ENCODE results near the gene VDR.

Gene VDR

GRCh38 chr12:47889040-47889439, 15.8 kb downstream of the VDR start:
- DNase-seq, result no peak

- DNase-seq, result no peak
Observed at GRCh38 chr12:47888153-47888819, 16.5 kb downstream of the VDR start.

DNA sequence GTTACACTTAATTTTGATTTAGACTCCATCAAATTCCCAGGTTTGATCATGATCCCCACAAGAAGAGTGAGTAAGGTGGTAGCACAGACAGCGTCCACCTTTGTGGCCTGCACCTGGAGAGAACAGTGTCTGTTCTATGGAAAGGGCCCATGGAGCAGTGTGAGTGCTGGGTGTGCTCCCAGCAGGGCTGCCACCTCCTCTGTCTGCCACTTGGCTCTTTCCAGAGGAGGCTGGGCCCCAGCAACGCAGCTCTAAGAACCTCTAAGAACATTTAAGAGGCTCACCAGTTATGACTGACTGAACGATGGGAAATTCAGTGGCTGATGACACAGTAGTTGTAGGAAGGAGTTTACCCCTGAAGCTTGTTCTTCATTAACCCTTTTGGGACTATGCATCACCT, 17.3 kb downstream of the VDR start:
- DNase-seq, result no peak

GRCh38 chr12:47886510-47887240, 18.1 kb downstream of the VDR start:
- DNase-seq, result no peak

DNA sequence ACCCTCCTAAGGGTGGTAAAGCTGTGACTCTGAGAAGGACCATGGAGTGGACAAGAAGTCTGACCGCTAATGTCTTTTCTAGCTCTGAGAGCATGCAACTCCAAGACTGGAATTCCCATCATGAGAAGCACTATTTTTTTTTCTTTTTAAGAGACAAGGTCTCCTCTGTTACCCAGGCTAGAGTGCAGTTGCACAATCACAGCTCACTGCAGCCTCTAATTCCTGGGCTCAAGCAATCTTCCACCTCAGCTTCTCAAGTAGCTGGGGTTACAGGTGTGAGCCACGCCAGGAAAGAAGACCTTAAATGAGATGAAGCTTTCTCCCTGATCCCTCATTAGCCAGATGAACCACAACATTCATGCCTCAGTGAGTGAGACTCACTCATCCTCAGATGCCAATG, 19.2 kb downstream of the VDR start:
- no peak for DNase-seq

GRCh38 chr12:47885012-47885501, 19.7 kb downstream of the VDR start:
- DNase-seq, result peak; percentile 15

GRCh38 chr12:47884501-47884900, 20.3 kb downstream of the VDR start:
- no peak for DNase-seq

DNA sequence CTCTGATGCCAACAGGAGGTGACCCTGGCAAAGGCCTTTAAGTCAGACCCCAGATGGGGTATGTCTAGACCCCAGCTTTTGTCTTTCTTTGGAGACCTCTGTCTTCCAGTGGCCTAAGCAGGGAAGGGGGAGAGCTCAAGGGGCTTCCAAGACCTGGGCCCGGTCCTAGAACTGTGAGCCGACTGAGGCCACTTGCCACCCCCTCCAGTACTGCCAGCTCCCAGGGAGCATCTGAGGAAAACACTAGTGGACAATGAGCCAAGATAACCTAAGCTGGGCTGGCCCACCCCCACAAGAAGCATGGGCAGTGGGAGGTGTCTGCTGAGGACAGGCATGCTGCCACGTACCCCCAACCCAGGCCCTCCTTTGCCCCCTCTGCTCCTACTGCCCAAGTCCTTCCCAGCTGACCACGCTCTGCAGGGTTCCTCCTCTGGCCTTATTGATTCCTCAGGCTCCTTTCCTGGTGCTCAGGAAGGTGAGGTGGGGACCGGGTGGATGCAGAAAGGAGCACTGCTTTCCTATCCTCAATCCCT, 21.1 kb downstream of the VDR start:
- no peak for DNase-seq

DNA sequence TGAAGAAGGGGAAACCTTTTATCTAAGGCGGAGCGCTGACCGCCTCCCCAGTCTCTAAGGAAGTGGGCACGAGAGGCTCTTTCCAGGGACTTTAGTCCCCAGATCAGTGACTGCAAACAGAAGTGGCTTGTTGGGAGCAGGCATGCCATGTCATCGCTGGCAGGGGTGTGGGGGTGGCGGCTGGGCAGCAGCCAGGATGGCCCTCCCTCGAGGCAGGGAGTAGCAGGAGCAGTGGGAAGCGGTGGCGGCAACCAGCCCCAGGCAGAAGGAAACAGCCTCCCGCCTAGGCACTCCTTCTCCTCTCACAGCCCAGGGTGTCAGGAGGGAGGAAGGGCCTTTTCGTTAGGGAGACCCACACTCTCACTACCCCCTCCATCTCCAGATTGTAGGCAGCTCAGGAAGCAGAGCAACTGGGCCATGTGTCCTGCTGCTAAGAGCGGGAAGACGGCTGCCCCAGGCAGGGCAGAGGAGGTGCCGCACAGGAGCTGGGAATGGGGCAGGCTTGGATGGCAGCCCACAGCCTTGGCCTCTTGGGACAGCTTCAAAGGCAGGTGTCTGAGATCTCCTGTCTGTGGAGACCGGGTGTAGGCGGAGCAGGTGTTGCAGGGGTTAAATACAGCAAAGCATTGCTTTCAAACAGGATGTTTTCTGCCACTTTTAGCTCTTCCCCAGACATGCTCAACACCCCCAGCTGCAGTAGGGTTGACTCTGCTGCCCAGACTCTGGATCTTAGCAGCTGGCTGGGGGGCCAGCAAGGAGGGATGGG, 21.8 kb downstream of the VDR start:
- DNase-seq, result peak; percentile 18

DNA sequence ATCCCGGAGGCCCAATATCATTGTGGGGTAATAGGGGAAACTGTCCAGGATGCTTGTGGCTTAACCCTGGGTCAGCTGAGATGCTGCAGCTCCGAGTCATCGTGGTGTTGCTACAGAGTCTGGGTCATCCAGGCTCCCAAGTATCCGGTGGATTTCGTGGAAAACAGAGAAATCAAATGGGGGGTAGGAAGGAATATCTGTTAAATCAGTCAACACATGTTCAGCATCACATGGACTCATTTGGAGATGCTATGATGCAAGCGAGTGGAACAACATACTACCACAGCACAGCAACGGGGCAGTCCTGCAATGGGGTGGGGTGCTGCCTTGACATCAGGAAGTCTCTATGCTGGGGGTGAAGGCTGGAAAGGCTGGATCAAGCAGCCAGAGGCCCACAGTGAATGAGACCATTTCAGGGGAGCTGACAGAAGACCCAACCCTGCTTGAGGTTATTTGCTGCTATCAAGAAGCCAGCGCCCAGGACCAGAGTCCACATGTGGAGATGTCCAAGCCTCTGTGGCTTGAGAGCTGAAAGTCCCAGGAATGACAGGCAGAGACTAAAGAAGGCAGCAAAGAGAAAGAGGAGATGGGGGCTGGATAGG, 22.9 kb downstream of the VDR start:
- no peak for DNase-seq

DNA sequence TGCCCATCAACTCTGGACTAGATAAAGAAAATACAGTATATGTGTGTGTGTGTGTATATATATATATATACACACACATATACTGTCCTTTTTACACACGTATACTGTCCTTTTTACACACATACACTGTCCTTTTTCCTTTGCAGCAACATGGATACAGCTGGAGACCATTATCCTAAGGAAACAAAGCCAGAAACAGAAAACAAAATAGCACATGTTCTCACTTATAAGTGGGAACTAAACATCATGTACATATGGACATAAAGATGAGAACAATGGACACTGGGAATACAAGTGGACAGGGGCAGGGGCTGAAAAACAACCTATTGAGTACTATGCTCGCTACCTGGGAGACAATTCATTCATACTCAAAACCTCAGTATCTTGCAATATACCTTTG, 23.7 kb downstream of the VDR start:
- DNase-seq, result no peak

- no peak for DNase-seq
Observed at GRCh38 chr12:47878918-47879481, 25.8 kb downstream of the VDR start.

- no peak for DNase-seq
Observed at GRCh38 chr12:47878293-47878917, 26.4 kb downstream of the VDR start.

DNA sequence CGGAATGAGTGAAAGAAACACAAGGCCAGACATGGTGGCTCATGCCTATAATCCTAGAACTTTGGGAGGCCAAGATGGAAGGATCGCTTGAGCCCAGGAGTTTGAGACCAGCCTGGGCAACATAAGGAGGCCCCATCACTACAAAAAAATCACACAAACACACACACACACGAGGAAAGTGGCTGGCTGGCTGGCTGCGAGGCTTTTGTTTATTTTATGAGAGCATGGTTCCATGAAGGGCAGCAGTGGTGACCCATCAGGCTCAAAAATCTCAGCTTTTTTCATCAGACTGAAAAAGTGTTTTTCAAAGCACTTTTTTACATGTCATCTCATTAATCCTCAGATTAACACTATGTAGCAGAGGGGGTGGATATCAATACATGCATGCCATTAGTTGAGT, 27.7 kb downstream of the VDR start:
- no peak for DNase-seq

DNA sequence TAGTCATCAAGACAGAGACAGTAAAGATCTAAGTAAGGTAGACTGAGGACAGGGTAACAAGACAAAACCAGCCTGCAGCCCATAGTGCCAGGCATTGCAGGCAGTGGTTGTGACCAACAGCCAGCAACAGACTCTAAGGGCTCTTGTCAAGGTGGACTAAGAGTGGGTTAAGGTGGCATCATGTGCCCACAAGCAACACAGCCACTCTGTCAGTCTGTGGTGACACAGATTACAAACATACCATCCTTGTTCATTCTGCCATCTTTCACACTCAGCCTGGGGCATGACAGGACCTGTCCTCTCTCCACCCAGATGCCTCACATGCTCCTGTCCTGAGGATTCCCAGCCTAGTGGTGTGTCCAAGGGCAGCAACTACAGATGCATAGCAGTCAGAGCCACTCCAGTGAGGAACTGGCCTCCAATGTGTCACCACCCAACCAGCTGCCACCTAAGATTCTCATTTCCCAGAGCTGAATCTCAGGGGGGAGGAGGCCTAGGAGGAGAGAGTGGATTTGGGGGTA, 28.3 kb downstream of the VDR start:
- DNase-seq, result no peak

GRCh38 chr12:47875746-47876439, 28.9 kb downstream of the VDR start:
- no peak for DNase-seq

GRCh38 chr12:47874316-47874715, 30.5 kb downstream of the VDR start:
- DNase-seq, result no peak

DNA sequence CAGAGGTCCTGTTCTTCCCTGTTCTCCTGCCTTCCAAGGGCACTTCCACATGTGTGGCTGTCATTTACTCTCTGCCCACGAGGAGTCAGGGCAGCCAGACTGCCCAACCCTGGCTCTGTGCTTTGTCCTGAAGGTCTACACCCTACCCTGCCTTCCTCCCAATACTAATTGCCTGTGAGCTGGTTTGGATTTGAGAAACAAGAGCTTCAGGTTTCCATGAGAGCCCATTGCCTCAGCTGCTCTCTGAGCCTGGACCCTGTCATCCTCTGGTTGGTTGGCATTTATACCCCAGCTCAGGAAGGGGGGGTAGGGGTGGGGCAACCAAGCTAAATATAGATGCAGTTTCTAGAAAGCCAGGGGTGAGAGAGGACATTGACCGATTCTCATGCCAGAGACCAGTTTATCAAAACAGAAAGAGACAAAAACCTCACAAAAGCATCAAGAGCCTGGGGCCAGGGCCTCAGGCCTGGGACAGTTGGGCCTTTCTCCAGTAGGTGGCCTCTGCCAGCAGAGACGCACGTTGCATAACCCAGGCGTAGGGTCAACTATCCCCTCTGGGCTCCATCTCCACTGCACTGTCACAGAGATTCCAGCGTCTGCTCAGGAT, 34.5 kb downstream of the VDR start:
- DNase-seq, result no peak

DNA sequence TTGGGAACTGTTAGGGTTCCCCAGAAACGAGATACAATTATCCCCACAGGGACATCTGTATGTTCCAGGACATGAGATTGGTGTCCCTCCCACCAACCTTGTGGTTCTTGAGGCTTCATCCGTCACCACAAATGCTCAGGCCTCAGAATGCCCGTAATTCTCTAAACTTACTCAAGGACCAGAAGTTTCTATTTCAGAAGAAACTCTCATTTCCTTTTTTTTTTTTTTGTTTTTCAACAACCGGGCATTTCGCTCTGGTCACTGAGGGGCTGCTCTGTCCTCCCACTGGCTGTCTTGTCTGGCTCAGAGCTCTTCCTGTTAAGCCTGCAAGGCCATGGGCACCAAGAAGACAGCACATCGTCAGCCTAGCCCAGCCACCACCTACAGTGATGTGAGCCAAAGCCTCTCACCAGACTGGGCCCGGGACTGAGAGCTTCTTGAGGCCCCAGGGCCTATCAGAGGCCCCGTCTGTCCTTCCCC, 36.2 kb downstream of the VDR start:
- DNase-seq, result no peak

- DNase-seq, result no peak
Observed at GRCh38 chr12:47868041-47868440, 36.8 kb downstream of the VDR start.

GRCh38 chr12:47867495-47867941, 37.3 kb downstream of the VDR start:
- no peak for DNase-seq

All from activated effector memory CD4-positive, alpha-beta T cell treated with Interleukin-2 at 50 U/mL for 16 hours (primary cell).